GM12892 (cell line): Measurements from ENCODE around the gene BCL11B.

Experiments used
- POLR2A ChIP-seq: IDR thresholded peaks from 2 replicates; pipeline ENCODE4 v1.6.1; 2011; ENCODE audit warnings: low read depth, low read length, control low read depth
- TAF1 ChIP-seq: IDR thresholded peaks from 2 replicates; pipeline ENCODE4 v1.6.1; 2011; ENCODE audit warnings: low read depth, mild to moderate bottlenecking, control low read depth, low read length, borderline replicate concordance

DNA sequence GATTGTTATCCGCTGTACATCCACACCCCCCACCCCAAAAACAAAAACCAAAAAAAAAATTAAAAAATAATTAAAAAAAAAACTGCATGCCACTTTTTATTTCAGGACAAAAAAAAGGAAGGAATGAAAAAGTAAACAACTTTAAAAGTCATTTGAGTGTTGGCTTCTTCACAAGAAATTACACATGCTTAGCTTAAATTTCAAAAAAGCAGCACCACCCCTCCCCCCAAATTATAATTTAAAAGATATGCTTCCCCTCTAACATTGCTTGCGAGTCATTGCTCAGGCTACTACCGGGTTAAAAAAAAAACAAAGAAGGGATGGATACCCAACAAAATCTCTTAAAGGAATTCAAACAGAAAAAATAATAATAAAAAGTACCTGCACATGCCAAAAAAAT lies 98.5 kb downstream of the BCL11B start:
- TF ChIP-seq POLR2A (no peak), TAF1 (no peak)
